Bronchial epithelial cell (primary cell): ENCODE data around the gene UBAP2. TPM values are rescaled to one million over a fixed set of nuclear protein-coding genes. Genes with fewer than 3 reads are reported as not detected.

Experiments
- DNase-seq: peaks from one replicate; pipeline ENCODE4 v3.0.0-alpha.2; 2010; ENCODE audit warnings: low read depth
- FAIRE-seq: peaks from 2 replicates; lab custom pipeline; 2011; peaks lifted over from hg19 to GRCh38; lab: Jason Lieb, UNC
- H3K27me3 ChIP-seq: 2 replicates; pipeline ENCODE4 v1.5.1; 2011; ENCODE audit warnings: low read length; ENCODE audit not compliant: control insufficient read depth, insufficient read depth
- H3K36me3 ChIP-seq: 2 replicates; pipeline ENCODE4 v1.5.1; 2011; ENCODE audit warnings: low read length; ENCODE audit not compliant: control insufficient read depth, insufficient read depth
- H3K4me3 ChIP-seq: 2 replicates; pipeline ENCODE4 v1.5.1; 2011; ENCODE audit warnings: mild to moderate bottlenecking, low read depth, low read length, control low read depth
- total RNA-seq: library from RNA; depleted of rRNA; stranded (reverse); fragments of >200 nt; gene quantifications from 2 replicates; pipeline ENCODE4 v1.2.1, GENCODE V29; 2014
- TF ChIP-seq, protein P1 (sequence below): IDR thresholded peaks from 2 replicates; pipeline ENCODE4 v1.5.1; 2011; ENCODE audit warnings: mild to moderate bottlenecking, moderate library complexity, low read length, control low read depth, inconsistent platforms; ENCODE audit not compliant: insufficient read depth, severe bottlenecking

UBAP2 gene, protein sequence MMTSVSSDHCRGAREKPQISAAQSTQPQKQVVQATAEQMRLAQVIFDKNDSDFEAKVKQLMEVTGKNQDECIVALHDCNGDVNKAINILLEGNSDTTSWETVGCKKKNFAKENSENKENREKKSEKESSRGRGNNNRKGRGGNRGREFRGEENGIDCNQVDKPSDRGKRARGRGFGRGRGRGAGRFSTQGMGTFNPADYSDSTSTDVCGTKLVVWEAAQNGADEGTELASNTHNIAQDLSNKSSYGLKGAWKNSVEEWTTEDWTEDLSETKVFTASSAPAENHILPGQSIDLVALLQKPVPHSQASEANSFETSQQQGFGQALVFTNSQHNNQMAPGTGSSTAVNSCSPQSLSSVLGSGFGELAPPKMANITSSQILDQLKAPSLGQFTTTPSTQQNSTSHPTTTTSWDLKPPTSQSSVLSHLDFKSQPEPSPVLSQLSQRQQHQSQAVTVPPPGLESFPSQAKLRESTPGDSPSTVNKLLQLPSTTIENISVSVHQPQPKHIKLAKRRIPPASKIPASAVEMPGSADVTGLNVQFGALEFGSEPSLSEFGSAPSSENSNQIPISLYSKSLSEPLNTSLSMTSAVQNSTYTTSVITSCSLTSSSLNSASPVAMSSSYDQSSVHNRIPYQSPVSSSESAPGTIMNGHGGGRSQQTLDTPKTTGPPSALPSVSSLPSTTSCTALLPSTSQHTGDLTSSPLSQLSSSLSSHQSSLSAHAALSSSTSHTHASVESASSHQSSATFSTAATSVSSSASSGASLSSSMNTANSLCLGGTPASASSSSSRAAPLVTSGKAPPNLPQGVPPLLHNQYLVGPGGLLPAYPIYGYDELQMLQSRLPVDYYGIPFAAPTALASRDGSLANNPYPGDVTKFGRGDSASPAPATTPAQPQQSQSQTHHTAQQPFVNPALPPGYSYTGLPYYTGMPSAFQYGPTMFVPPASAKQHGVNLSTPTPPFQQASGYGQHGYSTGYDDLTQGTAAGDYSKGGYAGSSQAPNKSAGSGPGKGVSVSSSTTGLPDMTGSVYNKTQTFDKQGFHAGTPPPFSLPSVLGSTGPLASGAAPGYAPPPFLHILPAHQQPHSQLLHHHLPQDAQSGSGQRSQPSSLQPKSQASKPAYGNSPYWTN
- 14.7 and 21.6 TPM in 2 replicates for total RNA-seq

DNA sequence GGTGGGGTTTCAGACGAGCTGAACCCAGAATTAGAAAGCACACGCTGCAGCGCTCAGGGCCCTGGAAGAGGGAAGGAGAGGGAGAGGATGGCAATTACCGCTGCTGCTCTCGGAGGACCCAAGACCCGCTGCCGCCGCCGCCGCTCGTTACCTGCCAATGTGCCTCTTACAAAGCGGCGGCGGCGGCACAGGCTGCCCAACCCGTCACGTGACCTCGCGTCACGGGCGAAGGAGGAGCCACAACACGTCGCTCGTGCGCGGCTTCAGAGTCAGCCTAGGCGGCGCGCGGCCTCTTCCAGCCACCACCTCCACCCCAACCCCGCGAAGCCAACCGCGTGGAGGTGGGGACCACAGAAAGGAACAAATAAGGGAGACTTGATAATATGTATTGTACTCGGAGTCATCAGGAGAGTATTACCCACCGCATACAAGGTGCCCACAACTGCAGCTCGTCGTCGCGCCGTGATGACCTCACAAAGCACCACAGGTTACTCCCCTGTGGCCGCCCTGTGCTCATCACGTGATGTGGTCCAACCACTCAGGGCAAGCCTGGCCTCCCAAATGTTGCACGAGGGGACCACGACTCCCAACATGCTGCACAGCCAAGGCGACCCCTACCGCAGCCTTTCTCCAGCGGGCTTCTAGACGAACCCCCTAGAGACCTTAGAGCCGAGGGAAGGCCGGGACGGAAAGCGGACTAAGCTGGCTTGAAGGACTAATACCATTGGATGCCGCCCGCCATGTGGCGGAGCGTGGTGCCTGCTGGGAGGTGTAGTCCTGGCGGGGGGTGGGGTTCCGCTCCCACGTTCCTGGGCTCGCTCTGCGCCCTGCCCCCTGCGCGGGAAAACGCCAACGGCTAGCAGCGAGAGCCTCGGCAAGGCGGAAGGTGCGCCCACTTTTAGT, at the start of gene UBAP2:
Gene UBAP2 (minus strand): TSS at position 161 of the 903 bp plus-strand sequence. CDS start 31,739 bp downstream, outside the sequence.
- TF ChIP-seq, protein P1, sequence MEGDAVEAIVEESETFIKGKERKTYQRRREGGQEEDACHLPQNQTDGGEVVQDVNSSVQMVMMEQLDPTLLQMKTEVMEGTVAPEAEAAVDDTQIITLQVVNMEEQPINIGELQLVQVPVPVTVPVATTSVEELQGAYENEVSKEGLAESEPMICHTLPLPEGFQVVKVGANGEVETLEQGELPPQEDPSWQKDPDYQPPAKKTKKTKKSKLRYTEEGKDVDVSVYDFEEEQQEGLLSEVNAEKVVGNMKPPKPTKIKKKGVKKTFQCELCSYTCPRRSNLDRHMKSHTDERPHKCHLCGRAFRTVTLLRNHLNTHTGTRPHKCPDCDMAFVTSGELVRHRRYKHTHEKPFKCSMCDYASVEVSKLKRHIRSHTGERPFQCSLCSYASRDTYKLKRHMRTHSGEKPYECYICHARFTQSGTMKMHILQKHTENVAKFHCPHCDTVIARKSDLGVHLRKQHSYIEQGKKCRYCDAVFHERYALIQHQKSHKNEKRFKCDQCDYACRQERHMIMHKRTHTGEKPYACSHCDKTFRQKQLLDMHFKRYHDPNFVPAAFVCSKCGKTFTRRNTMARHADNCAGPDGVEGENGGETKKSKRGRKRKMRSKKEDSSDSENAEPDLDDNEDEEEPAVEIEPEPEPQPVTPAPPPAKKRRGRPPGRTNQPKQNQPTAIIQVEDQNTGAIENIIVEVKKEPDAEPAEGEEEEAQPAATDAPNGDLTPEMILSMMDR: no peak
- Histone ChIP-seq H3K4me3 (peak within 1 kb of the TSS; percentile 99), H3K36me3 (no peaks in the 10 kb centered on the region), H3K27me3 (no peaks in the 10 kb centered on the region)
- no peak for FAIRE-seq
- DNase-seq: peak; percentile 92

DNA sequence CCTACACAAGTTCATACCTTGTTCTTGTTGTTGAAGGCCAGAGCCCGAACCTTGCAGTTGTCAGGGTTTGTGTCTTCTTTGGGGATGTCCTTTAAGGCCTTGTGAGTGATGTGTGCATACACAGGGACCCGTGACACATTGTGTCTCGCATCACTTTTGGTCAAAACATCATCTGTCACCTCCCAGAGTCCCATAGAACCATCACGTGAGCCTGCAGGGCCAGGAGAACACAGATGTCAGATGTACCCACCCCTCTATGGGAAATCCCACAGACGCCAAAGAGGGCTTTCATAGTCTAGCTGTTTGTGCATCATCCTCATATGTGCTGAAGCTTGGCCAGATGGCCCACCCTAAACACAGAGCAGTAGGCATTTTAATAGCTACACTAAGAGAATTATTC, 49.6 kb upstream of the UBAP2 start:
- FAIRE-seq (no peak), DNase-seq (no peak)
- Histone ChIP-seq H3K36me3 (peaks cover 33% of the 10 kb centered on the region), H3K4me3 (no peak overlapping the region), H3K27me3 (no peaks in the 10 kb centered on the region)
- TF ChIP-seq, protein P1: no peak

DNA sequence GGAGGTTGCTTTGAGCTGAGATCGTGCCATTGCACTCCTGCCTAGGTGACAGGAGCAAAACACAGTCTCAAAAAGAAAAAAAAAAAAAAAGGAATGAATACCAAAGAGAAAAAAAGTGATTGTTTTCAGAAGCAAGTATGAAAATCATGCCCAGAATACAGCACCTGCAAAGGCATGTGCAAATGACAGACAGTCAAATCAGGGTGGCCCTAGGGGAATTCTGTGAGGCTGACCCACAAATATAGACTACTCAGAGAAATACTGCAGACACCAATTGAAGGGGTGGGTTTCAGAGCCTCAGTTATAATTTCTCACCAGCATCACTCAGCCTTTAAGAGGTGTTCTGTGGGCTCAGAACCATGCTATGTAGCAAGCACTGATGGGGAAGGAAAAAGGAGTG, 49.2 kb upstream of the UBAP2 start:
- Histone ChIP-seq H3K4me3 (no peak overlapping the region), H3K36me3 (peaks cover 34% of the 10 kb centered on the region), H3K27me3 (no peaks in the 10 kb centered on the region)
- DNase-seq (no peak), FAIRE-seq (no peak)
- TF ChIP-seq, protein P1: no peak

DNA sequence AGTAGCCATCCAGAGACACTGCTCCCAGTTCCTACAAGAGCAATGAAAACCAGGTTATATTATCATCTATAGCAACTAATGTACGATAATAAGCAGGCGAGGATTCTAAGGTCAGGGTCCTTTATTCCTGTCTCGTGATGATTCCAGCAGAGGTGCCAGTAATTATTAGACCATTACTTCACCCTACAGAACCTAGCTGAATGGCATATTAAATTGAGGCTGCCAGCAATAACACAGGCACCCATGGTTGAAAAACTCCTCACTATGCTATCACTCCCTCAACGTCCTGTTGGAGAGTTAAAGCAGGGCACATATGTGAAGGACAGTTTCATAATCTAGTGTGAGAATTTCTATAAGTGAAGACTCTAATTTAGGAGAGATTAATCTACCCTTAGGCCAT, 48.1 kb upstream of the UBAP2 start:
- no peak for FAIRE-seq
- peaks cover 26% of the 10 kb centered on the region for H3K36me3 ChIP-seq
- TF ChIP-seq, protein P1: no peak
- H3K27me3 ChIP-seq: no peaks in the 10 kb centered on the region
- no peak for DNase-seq
- no peak overlapping the region for H3K4me3 ChIP-seq

DNA sequence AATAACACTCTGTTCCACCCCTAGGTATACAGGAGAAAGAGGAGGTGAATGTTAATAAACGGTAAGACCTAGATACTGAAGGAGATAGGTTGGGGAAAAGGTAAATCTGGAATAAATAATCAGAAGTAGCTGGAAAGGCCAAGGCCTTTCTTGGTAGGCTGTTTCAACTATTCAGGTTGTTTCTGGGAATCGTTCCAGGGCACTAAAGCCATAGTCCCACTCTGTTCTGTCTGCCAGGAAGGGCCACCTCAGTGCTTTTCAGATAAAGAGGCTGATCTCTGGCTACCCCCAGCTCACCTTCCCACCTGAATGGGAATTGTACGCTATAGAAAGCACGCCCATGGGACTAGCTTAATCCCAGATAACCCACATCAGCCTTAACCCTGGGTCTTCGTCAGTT, 44.9 kb upstream of the UBAP2 start:
- H3K4me3 ChIP-seq: no peak overlapping the region
- no peaks in the 10 kb centered on the region for H3K27me3 ChIP-seq
- no peak for DNase-seq
- FAIRE-seq: no peak
- TF ChIP-seq, protein P1: no peak
- H3K36me3 ChIP-seq: peaks cover 29% of the 10 kb centered on the region
